Keratinocyte (primary cell): ENCODE results near the gene ARMH3.

Source experiments
- CTCF ChIP-seq, 3 experiments: IDR thresholded peaks in 1 of 3; conservative IDR thresholded peaks in 1 of 3; optimal IDR thresholded peaks in 1 of 3; 2 replicates in 2 of 3; 3 replicates in 1 of 3; pipeline versions ENCODE3 to v1.5.1; 2011; ENCODE audit warnings: low read length in 3 of 3, mild to moderate bottlenecking in 3 of 3, moderate library complexity in 2 of 3, control low read depth in 1 of 3, inconsistent platforms in 1 of 3; ENCODE audit not compliant: insufficient read depth in 2 of 3; ENCODE audit errors: extremely low read depth in 1 of 3
- EZH2 ChIP-seq: IDR thresholded peaks from one replicate; pipeline ENCODE4 v1.6.1; 2012; ENCODE audit warnings: inconsistent platforms, mild to moderate bottlenecking, low read length, moderate library complexity

DNA sequence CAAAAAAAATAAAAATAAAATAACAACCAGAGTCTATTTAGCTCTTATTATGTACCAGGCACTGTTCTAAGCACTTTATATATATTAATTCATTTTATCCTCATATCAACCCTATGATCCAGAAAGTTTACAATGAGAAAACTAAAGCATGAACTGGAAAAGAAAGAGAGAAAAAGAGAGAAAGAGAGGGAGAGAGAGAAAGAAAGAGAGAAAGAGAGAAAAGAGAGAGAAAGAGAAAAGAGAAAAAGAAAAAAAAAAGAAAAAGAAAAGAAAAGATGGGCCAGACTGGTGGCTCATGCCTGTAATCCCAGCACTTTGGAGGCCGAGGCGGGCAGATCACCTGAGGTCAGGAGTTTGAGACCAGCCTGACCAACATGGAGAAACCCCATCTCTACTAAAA lies 9.9 kb downstream of the ARMH3 start:
- TF ChIP-seq CTCF (optimal IDR thresholded peaks at IDR 0.05 in 1 of 3, IDR thresholded peaks at IDR 0.05 in 1 of 3, conservative IDR thresholded peaks at IDR 0.05 in 1 of 3; ENCODE audit: extremely low read depth in 1 of 3, insufficient read depth in 2 of 3, low read length in 3 of 3) (no peak), EZH2 (no peak)
